GM21737 (cell line): ENCODE results near the gene EPPIN.

Experiments
- ATAC-seq: cut with Tn5 transposase; IDR thresholded peaks from one replicate; pipeline ENCODE4 v1.9.1; 2021; ENCODE audit warnings: mild to moderate bottlenecking, moderate library complexity; ENCODE audit not compliant: unreplicated experiment

The EPPIN gene

GRCh38 chr20:45539382-45539781 is 7.8 kb downstream of the EPPIN start, which contains the start of gene WFDC6:
WFDC6 (minus strand) TSS chr20:45539482; CDS start chr20:45539407, 75 bp downstream.
- no peak for ATAC-seq

GRCh38 chr20:45538209-45538799 is 8.9 kb downstream of the EPPIN start:
- ATAC-seq = no peak

GRCh38 chr20:45527294-45527693 is 19.9 kb downstream of the EPPIN start:
- ATAC-seq = no peak

GRCh38 chr20:45523821-45524220 is 23.4 kb downstream of the EPPIN start:
- ATAC-seq = no peak

- ATAC-seq = no peak
Measured at GRCh38 chr20:45518282-45518681, 28.9 kb downstream of the EPPIN start.

GRCh38 chr20:45515147-45515913 is 31.9 kb downstream of the EPPIN start, which contains the start of gene SPINT3:
SPINT3 (minus strand) TSS chr20:45515622; CDS start chr20:45515608, 14 bp downstream.
- ATAC-seq = no peak

GRCh38 chr20:45510242-45510862 is 36.8 kb downstream of the EPPIN start:
- no peak for ATAC-seq

GRCh38 chr20:45509091-45509490 is 38.1 kb downstream of the EPPIN start:
- ATAC-seq = no peak

GRCh38 chr20:45508068-45508886 is 38.9 kb downstream of the EPPIN start:
- ATAC-seq = no peak

GRCh38 chr20:45507011-45507820 is 40.0 kb downstream of the EPPIN start:
- no peak for ATAC-seq

- ATAC-seq = no peak
Measured at GRCh38 chr20:45506398-45506797, 40.8 kb downstream of the EPPIN start.

- no peak for ATAC-seq
Measured at GRCh38 chr20:45503403-45503802, 43.8 kb downstream of the EPPIN start.

GRCh38 chr20:45502561-45502960 is 44.6 kb downstream of the EPPIN start:
- ATAC-seq = no peak

GRCh38 chr20:45501600-45501999 is 45.6 kb downstream of the EPPIN start:
- no peak for ATAC-seq

- no peak for ATAC-seq
Measured at GRCh38 chr20:45500022-45500421, 47.2 kb downstream of the EPPIN start.

GRCh38 chr20:45497971-45498494 is 49.2 kb downstream of the EPPIN start:
- ATAC-seq = no peak

- ATAC-seq = no peak
Measured at GRCh38 chr20:45496166-45496565, 51.0 kb downstream of the EPPIN start.

- ATAC-seq = no peak
Measured at GRCh38 chr20:45495501-45495941, 51.7 kb downstream of the EPPIN start.
